Thymus (tissue), 11 donors: ENCODE results near the gene HIP1. TPM values are rescaled to one million over a fixed set of nuclear protein-coding genes. Genes with fewer than 3 reads are reported as not detected.
"Not testable (repeated sequence)": the region's sequence is repeated elsewhere in the genome, so short reads cannot be mapped to it uniquely, and the experiment has no call there.

Experiments used
- DNase-seq, 9 donors: peaks; one replicate each; pipeline ENCODE4 v3.0.0-alpha.2; 2013; ENCODE audit warnings: low spot score in 9 of 9, low read depth in 6 of 9, missing footprints in 1 of 9
- H3K27ac ChIP-seq, 2 donors: one replicate each; pipeline ENCODE4 v1.5.1; 2013; ENCODE audit warnings: control low read depth in 1 of 2, low read depth in 1 of 2, low read length in 1 of 2, mild to moderate bottlenecking in 1 of 2, moderate library complexity in 1 of 2
- H3K27me3 ChIP-seq, 2 donors: one replicate each; pipeline ENCODE4 v1.5.1; 2013; ENCODE audit warnings: low read length in 1 of 2; ENCODE audit not compliant: control insufficient read depth in 2 of 2, insufficient read depth in 1 of 2
- H3K36me3 ChIP-seq, 2 donors: one replicate each; pipeline ENCODE4 v1.5.1; 2013; ENCODE audit warnings: low read length in 1 of 2, mild to moderate bottlenecking in 1 of 2, moderate library complexity in 1 of 2; ENCODE audit not compliant: control insufficient read depth in 2 of 2, insufficient read depth in 2 of 2
- H3K4me1 ChIP-seq, 2 donors: one replicate each; pipeline ENCODE4 v1.5.1; 2013; ENCODE audit warnings: low read length in 2 of 2; ENCODE audit not compliant: control insufficient read depth in 2 of 2, insufficient read depth in 2 of 2
- H3K4me3 ChIP-seq, 2 donors: one replicate each; pipeline ENCODE4 v1.5.1; 2013; ENCODE audit warnings: low read length in 2 of 2, control low read depth in 1 of 2, mild to moderate bottlenecking in 1 of 2
- H3K9me3 ChIP-seq, 2 donors: one replicate each; pipeline ENCODE4 v1.5.1; 2013; ENCODE audit warnings: low read length in 1 of 2, mild to moderate bottlenecking in 1 of 2; ENCODE audit not compliant: control insufficient read depth in 2 of 2, insufficient read depth in 1 of 2
- WGBS: extraction: QIAGEN DNeasy Blood & Tissue Kit; methylation state at CpG from one replicate; pipeline ENCODE4 v1.1.7; 2013; 5-methylcytosine and 5-hydroxymethylcytosine counted together
- polyA plus RNA-seq: library from polyadenylated mRNA; stranded (reverse); fragments of 200-250 nt; gene quantifications from one replicate; pipeline ENCODE4 v1.2.3, GENCODE V29; 2013
- total RNA-seq: library from RNA; stranded (reverse); fragments of 120-200 nt; gene quantifications from one replicate; pipeline ENCODE4 v1.2.4, GENCODE V29; 2013
- donor health status: healthy.

The HIP1 gene
- total and polyA plus RNA-seq, 2 donors: 3.3 to 3.5 TPM

- 84% methylated on average over 5 of the region's 5 CpGs for WGBS
- no peaks in the 10 kb centered on the region for H3K27me3 ChIP-seq
- H3K4me3 ChIP-seq: no peak overlapping the region
- DNase-seq: no peak
- no peak overlapping the region for H3K27ac ChIP-seq
- no peaks in the 10 kb centered on the region for H3K36me3 ChIP-seq
- H3K9me3 ChIP-seq: no peaks in the 10 kb centered on the region
- H3K4me1 ChIP-seq: no peaks in the 10 kb centered on the region
Measured at GRCh38 chr7:75690121-75690523, 48.6 kb downstream of the HIP1 start.

DNA sequence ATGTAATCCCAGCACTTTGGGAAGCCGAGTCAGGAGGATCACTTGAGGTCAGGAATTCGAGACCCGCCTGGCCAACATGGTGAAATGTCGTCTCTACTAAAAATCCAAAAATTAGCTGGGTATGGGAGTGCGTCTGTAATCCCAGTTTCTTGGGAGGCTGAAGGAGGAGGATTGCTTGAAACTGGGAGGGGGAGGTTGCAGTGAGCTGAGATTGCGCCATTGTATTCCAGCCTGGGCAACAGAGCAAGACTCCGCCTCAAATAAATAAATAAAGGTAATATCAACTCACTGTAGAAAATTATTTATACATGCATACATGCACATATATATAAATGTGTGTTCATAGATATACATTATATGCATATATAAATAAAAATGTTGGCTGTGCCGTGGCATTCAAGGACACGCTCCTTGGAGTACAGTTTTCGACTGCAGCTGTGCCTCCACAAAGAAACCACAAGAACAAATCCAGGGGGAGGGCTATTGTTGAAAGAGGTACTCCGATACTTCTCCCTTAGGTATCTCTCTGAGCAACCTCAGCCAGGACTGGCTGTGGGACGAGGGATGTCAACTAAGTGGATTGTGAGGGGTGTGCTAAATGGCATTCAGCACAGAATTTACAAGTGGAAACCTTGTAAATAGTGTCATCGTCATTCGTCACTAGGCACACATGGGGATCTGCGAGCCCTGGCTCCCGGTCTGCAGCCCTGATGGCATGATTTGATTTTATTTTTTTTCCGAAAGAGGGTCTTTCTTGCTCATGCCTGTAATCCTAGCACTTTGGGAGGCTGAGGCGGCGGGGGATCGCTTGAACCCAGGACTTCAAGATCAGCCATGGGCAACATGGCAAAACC is 49.3 kb downstream of the HIP1 start:
- no peaks in the 10 kb centered on the region for H3K36me3 ChIP-seq
- no peak for DNase-seq
- no peak overlapping the region for H3K27ac ChIP-seq
- H3K9me3 ChIP-seq: no peaks in the 10 kb centered on the region
- WGBS: 80% methylated on average over 20 of the region's 20 CpGs
- H3K27me3 ChIP-seq: no peaks in the 10 kb centered on the region
- H3K4me1 ChIP-seq: no peaks in the 10 kb centered on the region
- H3K4me3 ChIP-seq: no peak overlapping the region

DNA sequence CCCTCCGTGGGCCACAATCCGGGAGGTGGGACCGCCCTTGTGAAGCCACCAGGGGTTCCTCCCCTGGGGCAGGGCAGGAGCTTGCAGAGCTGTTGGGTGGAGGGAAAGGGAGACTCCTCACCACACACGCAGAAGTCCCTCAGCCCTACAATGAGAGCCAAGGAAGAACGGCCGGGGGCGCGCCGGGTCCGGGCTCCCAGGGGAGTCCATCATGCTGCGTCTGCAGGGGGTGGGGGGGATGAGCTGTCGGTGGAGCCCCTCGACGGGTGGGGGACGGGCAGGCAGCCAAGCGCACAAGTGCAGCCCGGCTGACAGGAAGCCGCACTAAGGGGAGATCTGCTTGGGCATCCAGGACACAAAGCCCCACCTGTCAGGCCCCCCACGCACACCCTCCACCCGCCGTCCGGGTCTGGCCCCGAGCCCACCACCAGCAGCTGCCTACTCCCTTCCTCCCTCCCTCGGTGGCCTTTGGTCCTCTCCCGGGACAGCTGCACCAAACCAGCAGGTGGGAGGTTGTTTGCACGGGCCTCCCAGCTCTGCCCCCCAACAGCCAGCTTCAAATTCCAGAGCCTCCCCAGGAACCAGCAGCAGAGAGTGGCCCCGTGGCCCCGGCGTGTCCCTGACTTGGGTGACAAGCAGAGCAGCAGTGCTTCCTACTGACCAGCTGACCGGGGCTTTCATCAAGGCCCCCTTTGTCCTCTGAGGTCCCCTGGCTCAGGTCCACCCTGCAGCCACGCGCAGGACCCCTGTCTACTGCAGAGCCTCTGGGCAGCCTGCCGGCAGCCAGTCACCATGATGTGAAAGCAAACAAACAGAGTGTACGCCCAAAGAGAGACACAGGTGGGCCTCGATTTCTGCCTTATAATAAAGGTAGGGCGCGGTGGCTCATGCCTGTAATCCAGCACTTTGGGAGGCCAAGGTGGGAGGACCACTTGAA is 50.3 kb downstream of the HIP1 start:
- no peak overlapping the region for H3K4me3 ChIP-seq
- DNase-seq: no peak
- 51% methylated on average over 37 of the region's 37 CpGs for WGBS
- H3K4me1 ChIP-seq: no peaks in the 10 kb centered on the region
- H3K9me3 ChIP-seq: no peaks in the 10 kb centered on the region
- H3K27me3 ChIP-seq: no peaks in the 10 kb centered on the region
- no peaks in the 10 kb centered on the region for H3K36me3 ChIP-seq
- H3K27ac ChIP-seq: no peak overlapping the region

GRCh38 chr7:75687246-75688088 is 51.3 kb downstream of the HIP1 start:
- no peaks in the 10 kb centered on the region for H3K27me3 ChIP-seq
- no peaks in the 10 kb centered on the region for H3K4me1 ChIP-seq
- no peaks in the 10 kb centered on the region for H3K9me3 ChIP-seq
- WGBS: 97% methylated on average over 12 of the region's 12 CpGs
- no peak overlapping the region for H3K4me3 ChIP-seq
- DNase-seq: no peak
- no peaks in the 10 kb centered on the region for H3K36me3 ChIP-seq
- no peak overlapping the region for H3K27ac ChIP-seq

DNA sequence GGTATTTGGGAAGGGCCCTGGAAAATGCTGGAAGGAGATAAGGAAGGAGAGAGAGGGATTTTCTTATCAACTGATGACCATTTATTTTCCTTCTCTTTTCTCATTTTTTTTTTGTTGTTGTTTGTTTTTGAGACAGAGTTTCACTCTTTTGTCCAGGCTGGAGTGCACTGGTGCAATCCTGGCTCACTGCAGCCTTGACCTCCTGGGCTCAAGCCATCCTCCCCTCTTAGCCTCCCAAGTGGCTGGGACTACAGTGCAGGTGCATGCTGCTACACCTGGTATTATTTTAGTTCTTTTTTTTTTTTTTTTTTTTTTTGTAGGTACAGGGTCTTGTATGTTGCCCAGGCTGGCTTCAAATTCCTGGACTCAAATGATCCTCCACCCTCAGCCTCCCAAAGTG is 52.2 kb downstream of the HIP1 start:
- no peaks in the 10 kb centered on the region for H3K27me3 ChIP-seq
- DNase-seq: no peak
- no peak overlapping the region for H3K4me3 ChIP-seq
- H3K27ac ChIP-seq: no peak overlapping the region
- H3K4me1 ChIP-seq: no peaks in the 10 kb centered on the region
- no peaks in the 10 kb centered on the region for H3K9me3 ChIP-seq
- H3K36me3 ChIP-seq: no peaks in the 10 kb centered on the region

DNA sequence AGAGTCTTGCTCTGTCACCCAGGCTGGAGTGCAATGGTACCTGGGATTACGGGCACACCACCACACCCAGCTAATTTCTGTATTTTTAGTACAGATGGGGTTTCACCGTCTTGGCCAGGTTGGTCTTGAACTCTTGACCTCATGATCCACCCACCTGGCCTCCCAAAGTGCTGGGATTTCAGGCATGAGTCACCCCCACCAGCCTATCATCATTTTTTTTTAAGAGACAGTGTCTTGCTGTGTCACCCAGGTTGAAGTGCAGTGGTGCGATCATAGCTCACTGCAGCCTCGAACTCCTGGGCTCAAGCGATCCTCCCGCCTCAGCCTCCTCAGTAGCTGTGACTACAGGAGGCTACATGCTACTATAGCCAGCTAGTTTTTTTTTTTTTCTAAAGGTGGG is 56.7 kb downstream of the HIP1 start:
- not testable (repeated sequence) for H3K4me1 ChIP-seq
- 79% methylated on average over 6 of the region's 6 CpGs for WGBS

DNA sequence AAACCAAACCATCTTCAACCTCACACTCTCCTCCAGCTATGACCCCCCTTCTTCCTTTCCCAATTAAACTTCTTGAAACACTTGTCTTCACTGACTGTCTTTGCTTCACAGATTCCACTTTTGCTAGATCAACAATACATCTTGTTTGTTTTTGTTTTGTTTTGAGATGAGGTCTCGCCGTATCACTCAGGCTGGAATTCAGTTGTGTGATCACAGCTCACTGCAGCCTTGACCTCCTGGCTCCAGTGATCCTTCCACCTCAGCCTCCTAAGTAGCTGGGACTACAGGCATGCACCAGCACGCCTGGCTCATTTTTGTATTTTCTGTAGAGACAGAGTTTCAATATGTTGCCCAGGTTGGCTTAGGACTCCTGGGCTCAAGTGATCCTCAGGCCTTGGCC is 59.7 kb downstream of the HIP1 start:
- WGBS: 98% methylated on average over 3 of the region's 3 CpGs
- Histone ChIP-seq H3K9me3 (peaks cover 0 to 9% of the 10 kb centered on the region in 2 donors), H3K36me3 (no peaks in the 10 kb centered on the region), H3K4me1 (no peaks in the 10 kb centered on the region), H3K27ac (no peak overlapping the region), H3K27me3 (no peaks in the 10 kb centered on the region), H3K4me3 (no peak overlapping the region)
- no peak for DNase-seq

More for the DNA sequence above, 56.7 kb downstream of the HIP1 start:
- H3K36me3 ChIP-seq, H3K9me3 ChIP-seq, DNase-seq, H3K27me3 ChIP-seq, H3K27ac ChIP-seq, H3K4me3 ChIP-seq: not testable (repeated sequence)

GRCh38 chr7:75669579-75669978 is 69.2 kb downstream of the HIP1 start:
- 72% methylated on average over 4 of the region's 4 CpGs for WGBS
- Histone ChIP-seq H3K4me1 (no peaks in the 10 kb centered on the region), H3K9me3 (no peaks in the 10 kb centered on the region), H3K27ac (no peak overlapping the region), H3K36me3 (no peaks in the 10 kb centered on the region), H3K4me3 (no peak overlapping the region), H3K27me3 (no peaks in the 10 kb centered on the region)
- no peak for DNase-seq
